ENCODE data around the gene BCAS3.

DNA sequence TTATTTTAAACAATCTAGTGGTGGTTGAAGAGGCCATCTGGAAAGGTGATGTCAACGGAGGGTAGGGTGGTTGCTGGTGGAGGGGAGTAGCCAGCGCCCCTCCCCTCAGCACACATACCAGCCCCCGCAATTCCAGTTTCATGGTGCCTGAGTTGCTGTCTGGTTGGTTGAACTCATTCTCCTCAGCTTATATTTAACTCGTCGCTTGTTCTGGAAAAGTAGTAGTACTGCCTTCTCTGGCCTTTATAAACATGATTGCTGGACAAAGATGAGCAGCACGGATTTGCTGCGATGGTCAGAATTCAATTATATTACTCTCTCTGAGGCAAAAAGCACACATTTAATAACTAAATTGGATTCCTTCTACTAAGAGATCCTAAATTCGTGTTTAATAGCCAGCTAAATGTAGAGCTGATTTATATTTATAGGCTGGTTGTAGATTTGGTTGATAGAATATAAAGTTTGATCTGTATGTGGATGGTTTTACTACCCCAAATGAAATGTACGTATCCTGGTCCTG is 484.0 kb downstream of the BCAS3 start:
- TF ChIP-seq, protein P1, sequence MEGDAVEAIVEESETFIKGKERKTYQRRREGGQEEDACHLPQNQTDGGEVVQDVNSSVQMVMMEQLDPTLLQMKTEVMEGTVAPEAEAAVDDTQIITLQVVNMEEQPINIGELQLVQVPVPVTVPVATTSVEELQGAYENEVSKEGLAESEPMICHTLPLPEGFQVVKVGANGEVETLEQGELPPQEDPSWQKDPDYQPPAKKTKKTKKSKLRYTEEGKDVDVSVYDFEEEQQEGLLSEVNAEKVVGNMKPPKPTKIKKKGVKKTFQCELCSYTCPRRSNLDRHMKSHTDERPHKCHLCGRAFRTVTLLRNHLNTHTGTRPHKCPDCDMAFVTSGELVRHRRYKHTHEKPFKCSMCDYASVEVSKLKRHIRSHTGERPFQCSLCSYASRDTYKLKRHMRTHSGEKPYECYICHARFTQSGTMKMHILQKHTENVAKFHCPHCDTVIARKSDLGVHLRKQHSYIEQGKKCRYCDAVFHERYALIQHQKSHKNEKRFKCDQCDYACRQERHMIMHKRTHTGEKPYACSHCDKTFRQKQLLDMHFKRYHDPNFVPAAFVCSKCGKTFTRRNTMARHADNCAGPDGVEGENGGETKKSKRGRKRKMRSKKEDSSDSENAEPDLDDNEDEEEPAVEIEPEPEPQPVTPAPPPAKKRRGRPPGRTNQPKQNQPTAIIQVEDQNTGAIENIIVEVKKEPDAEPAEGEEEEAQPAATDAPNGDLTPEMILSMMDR (IDR thresholded peaks at IDR 0.05), result no peak
- TF ChIP-seq POLR2A (IDR thresholded peaks at IDR 0.05), result no peak

All from body of pancreas (tissue), 4 donors.